Lower leg skin (tissue), 4 donors: Measurements from ENCODE around the gene POLDIP2. TPM values are rescaled to one million over a fixed set of nuclear protein-coding genes. Genes with fewer than 3 reads are reported as not detected.

Experiments
- DNase-seq, 2 donors: peaks; one replicate each; pipeline ENCODE4 v3.0.0-alpha.2; 2019; ENCODE audit warnings: low spot score in 2 of 2
- H3K4me3 ChIP-seq: fragments of 200-600 bp; sonication (generic); 2 replicates; pipeline ENCODE4 v1.5.1; 2017; ENCODE audit warnings: mild to moderate bottlenecking, low read depth; ENCODE audit not compliant: poor library complexity, severe bottlenecking
- POLR2A ChIP-seq, 2 donors: fragments of 450-650 bp; IDR thresholded peaks; one replicate each; pipeline ENCODE4 v1.6.1; 2016 to 2017; ENCODE audit warnings: antibody characterized with exemption in 2 of 2, mild to moderate bottlenecking in 1 of 2, moderate library complexity in 1 of 2
- WGBS, 2 donors: methylation state at CpG; one replicate each; pipeline ENCODE4 v1.1.5; 2018; 5-methylcytosine and 5-hydroxymethylcytosine counted together
- intact Hi-C: fragments of 100-400 bp; cut with DNase I; formaldehyde crosslinking; loops from one replicate; pipeline ENCODE4 v1.15.0; 2023; ENCODE audit warnings: low total_unique reads
- total RNA-seq, 4 donors: library from RNA; depleted of rRNA; stranded (reverse); fragments of >200 nt; gene quantifications; one replicate each; pipeline ENCODE4 v1.1.0, GENCODE V29; 2016
- TF ChIP-seq, protein P1 (sequence below), 3 donors: fragments of 450-650 bp; IDR thresholded peaks; one replicate each; pipeline ENCODE4 v1.5.1; 2016; ENCODE audit warnings: antibody characterized with exemption in 3 of 3, mild to moderate bottlenecking in 3 of 3, moderate library complexity in 2 of 3

POLDIP2 gene
- total RNA-seq, 4 donors from 2014 or later, result 52.1 to 90.2 (median 73.7) TPM

DNA sequence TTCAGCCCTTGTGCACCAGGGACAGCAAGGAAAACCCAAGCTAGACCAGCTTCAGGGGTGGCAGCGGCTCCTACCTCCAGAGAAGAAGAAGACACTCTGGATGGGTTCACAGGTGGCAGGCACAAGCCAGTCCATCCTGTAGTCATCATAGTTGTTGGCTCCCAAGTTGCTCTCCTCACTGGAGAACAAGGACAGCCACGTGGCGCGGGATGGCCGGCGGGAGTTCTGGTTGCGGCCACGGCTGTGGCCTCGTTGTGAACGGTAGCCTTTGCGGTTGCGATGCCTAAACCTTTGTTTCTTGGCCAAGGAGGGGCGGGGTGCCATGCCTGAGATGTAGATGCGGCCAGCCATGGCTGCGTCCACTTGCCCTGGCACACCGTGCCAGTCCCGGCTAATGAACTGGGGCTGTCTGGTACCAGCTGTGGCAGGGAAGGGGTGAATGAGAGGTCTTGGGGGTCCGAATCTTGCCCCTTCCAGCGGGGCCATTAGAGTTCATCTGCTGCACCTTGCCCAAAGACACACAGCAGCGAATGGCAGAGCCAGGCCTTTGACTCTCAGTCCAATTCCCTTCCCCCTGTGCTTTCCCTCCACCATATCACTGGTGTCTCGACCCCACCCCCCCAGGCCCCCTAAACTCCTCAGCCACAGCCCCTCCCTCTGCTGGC is 10.4 kb upstream of the POLDIP2 start:
- 88 to 92% methylated on average over 20 to 21 of the region's 21 CpGs for WGBS, 2 donors
- TF ChIP-seq, protein P1, sequence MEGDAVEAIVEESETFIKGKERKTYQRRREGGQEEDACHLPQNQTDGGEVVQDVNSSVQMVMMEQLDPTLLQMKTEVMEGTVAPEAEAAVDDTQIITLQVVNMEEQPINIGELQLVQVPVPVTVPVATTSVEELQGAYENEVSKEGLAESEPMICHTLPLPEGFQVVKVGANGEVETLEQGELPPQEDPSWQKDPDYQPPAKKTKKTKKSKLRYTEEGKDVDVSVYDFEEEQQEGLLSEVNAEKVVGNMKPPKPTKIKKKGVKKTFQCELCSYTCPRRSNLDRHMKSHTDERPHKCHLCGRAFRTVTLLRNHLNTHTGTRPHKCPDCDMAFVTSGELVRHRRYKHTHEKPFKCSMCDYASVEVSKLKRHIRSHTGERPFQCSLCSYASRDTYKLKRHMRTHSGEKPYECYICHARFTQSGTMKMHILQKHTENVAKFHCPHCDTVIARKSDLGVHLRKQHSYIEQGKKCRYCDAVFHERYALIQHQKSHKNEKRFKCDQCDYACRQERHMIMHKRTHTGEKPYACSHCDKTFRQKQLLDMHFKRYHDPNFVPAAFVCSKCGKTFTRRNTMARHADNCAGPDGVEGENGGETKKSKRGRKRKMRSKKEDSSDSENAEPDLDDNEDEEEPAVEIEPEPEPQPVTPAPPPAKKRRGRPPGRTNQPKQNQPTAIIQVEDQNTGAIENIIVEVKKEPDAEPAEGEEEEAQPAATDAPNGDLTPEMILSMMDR (IDR thresholded peaks at IDR 0.05), result no peak
- no peak for TF ChIP-seq POLR2A (IDR thresholded peaks at IDR 0.05)
- H3K4me3 ChIP-seq, result no peak overlapping the region
- intact Hi-C loops, result no loop called here
- no peak for DNase-seq

DNA sequence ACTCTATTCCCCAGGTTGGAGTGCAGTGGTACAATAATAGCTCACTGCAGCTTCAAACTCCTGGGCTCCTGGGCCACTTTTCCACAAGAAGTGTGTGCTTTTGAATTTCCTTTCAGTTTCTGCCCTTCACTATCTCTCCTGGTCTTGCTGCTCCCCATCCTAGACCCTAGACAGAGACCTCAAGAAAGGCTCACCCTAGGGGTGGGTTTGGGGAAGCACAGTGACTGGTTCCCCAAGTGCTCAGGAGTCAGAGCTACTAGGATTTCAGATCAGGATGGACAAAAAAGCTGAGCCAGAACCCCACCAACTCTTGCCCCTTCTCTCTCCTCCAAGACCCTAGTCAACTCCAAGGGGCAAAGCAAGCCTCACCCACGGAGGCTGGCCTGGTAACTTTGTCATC is 9.3 kb upstream of the POLDIP2 start:
- intact Hi-C loops, result no loop called here
- DNase-seq, result no peak
- no peak for TF ChIP-seq POLR2A (IDR thresholded peaks at IDR 0.05)
- TF ChIP-seq, protein P1 (IDR thresholded peaks at IDR 0.05), result no peak
- no peak overlapping the region for H3K4me3 ChIP-seq
- WGBS, 2 donors, result 50 to 64% methylated on average over 1 of the region's 1 CpG

DNA sequence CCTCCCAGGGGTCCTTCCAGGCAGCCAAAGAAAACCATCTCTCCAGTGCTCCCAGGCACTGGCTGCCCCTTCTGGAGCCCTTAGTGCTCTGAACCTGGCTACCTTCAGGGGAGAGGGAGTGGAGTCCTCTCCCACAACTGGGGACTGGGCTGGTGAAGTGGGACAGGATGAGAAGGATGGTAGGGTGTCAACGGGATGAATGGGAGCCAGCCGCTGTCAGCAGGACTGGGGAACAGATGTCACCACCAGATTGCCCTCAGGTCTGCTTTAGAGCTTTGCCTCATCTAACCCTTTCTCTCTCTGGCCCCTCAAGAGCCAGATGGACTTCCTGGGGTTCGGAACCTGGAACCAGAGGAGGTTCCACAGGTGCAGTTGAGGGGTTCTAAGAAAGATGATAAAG is 8.2 kb upstream of the POLDIP2 start:
- no peak overlapping the region for H3K4me3 ChIP-seq
- 80 to 88% methylated on average over 3 of the region's 3 CpGs for WGBS, 2 donors
- intact Hi-C loops, result no loop called here
- DNase-seq, result no peak
- TF ChIP-seq POLR2A (IDR thresholded peaks at IDR 0.05), result no peak
- TF ChIP-seq, protein P1 (IDR thresholded peaks at IDR 0.05), result no peak

DNA sequence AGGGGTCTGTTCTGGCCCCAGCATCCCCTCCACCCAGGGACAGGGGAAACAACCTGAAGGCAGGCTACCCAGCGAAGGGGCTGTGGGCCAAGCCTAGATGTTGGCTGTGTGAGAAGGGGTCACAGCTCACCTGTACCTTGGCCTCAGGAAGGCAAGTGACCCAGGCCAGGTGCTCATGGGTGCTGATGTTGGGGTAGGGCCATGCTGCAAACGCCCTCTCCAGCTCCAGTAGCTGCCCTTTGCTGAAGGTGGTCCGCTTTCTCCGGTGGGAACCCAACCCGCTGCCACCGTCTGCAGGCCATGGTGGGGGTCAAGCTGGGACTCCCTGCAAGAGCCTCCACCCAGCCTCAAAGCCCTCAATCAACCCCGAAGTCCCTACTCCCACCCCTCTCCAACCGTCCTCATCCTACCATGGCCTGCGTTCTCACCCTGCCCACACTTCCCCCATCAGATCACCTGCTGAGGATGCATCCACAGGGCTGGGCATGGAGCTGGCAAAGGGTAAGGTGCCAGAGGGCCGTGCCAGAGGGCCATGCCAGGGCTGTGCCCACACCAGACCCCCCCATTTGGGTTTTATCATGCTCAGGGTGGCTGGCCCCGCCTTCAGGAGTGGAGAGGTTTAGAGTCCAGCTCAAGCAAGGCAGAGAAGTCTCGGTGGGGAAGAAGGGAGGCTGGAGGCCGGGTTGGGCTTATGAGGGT is 7.5 kb upstream of the POLDIP2 start, which contains the start of gene SEBOX:
Gene SEBOX (minus strand): TSS at position 535 of the 699 bp plus-strand sequence. CDS start 48 bp downstream, at position 487.
- WGBS, 2 donors, result 87 to 90% methylated on average over 12 to 13 of the region's 13 CpGs
- H3K4me3 ChIP-seq, result no peak within 1 kb of the TSS
- intact Hi-C loops, result no loop called here
- DNase-seq, result no peak
- TF ChIP-seq, protein P1 (IDR thresholded peaks at IDR 0.05), result no peak
- TF ChIP-seq POLR2A (IDR thresholded peaks at IDR 0.05), result no peak

DNA sequence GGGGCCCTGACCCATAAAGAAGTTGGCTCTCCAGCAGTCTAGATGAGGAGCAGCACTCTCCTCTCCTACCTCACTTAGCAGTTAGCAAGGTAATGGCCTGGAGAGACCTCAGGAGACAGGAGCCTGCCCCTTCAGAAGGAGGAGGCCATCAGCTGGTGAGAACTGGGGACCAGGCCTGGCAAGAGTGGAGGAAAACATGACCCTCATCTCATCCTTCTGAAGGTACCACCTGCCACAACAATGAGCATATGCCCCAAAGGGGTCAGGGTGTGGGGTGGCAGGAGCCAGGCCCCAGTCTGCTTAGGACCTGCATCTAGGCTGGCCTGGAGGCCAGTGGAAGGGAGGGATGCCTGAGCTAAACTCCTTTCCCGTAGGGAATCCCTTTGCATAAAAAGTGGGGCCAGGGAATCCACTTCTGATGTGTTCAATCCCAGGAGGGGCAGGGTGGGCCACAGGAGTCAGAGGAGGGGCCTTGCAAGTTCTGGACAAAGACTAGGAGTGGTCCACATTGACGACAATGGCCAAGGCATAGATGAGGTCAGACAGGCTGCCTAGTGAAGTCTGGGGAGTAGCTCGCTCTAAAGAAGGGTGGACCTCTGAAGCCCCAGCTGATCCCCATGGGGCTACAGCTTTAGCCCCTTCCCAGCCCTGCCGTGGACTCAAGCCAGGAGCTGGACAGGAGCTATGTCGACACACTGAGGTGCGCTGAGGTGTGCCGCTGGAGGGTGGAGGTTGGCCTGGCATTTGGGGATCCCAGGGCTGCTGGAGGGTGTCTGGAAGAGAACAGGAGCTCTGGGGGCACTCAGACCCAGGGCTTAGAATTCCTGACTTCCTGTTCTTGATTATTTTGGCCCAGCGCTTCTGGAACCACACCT is 6.7 kb upstream of the POLDIP2 start:
- no peak for DNase-seq
- H3K4me3 ChIP-seq, result no peak overlapping the region
- TF ChIP-seq, protein P1 (IDR thresholded peaks at IDR 0.05), result no peak
- no peak for TF ChIP-seq POLR2A (IDR thresholded peaks at IDR 0.05)
- 90 to 94% methylated on average over 8 of the region's 8 CpGs for WGBS, 2 donors
- intact Hi-C loops, result no loop called here
